KBM-7 (cell line): ENCODE measurements around the gene ETHE1.
"Not testable (repeated sequence)": the region's sequence is repeated elsewhere in the genome, so short reads cannot be mapped to it uniquely, and the experiment has no call there.

Experiments
- DNase-seq: peaks from one replicate; pipeline ENCODE4 v3.0.0-alpha.2; 2015
- in situ Hi-C: fragments of 300-500 bp; cut with MboI; formaldehyde crosslinking; loops from 2 replicates; pipeline ENCODE4 v1.14.3; 2020; ENCODE audit warnings: low sequenced_read_pairs, low pct_unique_long_range_greater_than_20kb, mixed read lengths

ETHE1 gene

GRCh38 chr19:43527860-43528622 lies 1.0 kb upstream of the ETHE1 start:
- no peak for DNase-seq
- in situ Hi-C loops, result no loop called here

- DNase-seq, result peak; percentile 20
- in situ Hi-C loops, result no loop called here
Observed at GRCh38 chr19:43525836-43526771, 897 bp downstream of the ETHE1 start.

- in situ Hi-C loops, result no loop called here
- peak; percentile 92 for DNase-seq
Observed at GRCh38 chr19:43524922-43525835, 1.8 kb downstream of the ETHE1 start.

DNA sequence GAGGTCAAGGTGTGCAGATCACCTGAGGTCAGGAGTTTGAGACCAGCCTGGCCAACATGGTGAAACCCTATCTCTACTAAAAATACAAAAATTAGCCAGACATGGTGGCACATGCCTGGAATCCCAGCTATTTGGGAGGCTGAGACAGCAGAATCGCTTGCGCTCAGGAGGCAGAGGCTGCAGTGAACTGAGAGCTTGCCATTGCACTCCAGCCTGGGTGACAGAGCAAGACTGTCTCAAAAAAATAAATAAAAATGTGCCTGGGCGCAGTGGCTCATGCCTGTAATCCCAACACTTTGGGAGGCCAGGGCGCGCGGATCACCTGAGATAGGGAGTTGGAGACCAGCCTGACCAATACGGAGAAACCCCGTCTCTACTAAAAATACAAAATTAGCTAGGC lies 3.3 kb downstream of the ETHE1 start:
- in situ Hi-C loops, DNase-seq: not testable (repeated sequence)

GRCh38 chr19:43522929-43523328 lies 4.1 kb downstream of the ETHE1 start:
- DNase-seq, result no peak
- in situ Hi-C loops, result no loop called here

GRCh38 chr19:43519436-43520088 lies 7.4 kb downstream of the ETHE1 start:
- in situ Hi-C loops, result loop anchor here (10.0 kb wide), 1 partner anchor 75 kb away; no protein-coding TSS in a partner anchor
- peak; percentile 79 for DNase-seq

- in situ Hi-C loops, result loop anchor here (10.0 kb wide), 1 partner anchor 73 kb away; no protein-coding TSS in a partner anchor
- DNase-seq, result no peak
Observed at GRCh38 chr19:43518051-43518450, 8.9 kb downstream of the ETHE1 start.

- DNase-seq, result not testable (repeated sequence)
- in situ Hi-C loops, result loop anchor here (10.0 kb wide), 1 partner anchor 68 kb away; no protein-coding TSS in a partner anchor
Observed at GRCh38 chr19:43512399-43512798, 14.6 kb downstream of the ETHE1 start.

- in situ Hi-C loops, result loop anchor here (10.0 kb wide), 1 partner anchor 67 kb away; no protein-coding TSS in a partner anchor
- no peak for DNase-seq
Observed at GRCh38 chr19:43511324-43511723, 15.7 kb downstream of the ETHE1 start.

DNA sequence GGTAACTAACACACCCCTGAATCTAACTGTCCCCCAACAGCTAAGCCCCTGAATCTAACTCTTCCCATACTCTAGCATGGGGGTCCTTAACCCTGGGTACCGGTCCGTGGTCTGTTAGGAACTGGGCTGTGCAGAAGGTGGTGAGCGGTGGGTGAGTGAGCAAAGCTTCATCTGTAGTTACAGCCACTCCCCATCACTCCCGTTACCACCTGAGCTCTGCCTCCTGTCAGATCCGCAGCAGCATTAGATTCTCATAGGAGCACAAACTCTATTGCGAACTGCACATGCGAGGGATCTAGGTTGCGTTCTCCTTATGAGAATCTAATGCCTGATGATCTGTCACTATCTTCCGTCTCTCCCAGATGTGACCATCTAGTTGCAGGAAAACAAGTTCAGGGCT lies 16.3 kb downstream of the ETHE1 start:
- in situ Hi-C loops, result loop anchor here (10.0 kb wide), 1 partner anchor 66 kb away; no protein-coding TSS in a partner anchor
- DNase-seq, result no peak

DNA sequence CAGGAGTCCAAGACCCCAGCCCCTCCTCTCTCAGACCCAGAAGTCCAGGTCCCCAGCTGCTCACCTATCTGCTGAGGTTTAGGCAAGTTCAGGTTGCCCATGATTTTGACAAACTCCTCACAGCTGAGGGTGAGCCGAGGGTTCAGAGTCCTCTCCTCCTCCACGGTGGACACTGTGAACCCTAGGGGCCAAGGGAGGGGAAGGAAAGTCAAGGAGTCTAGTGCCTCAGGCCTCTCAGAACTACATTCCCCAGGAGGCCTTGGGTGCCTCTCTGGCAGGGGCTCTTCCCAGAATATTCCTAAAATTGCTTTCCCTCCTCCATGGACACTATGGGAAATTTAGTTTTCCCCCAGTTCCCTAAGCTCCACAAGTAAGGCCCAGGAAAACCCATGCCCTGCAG lies 19.1 kb downstream of the ETHE1 start:
- no peak for DNase-seq
- in situ Hi-C loops, result no loop called here

DNA sequence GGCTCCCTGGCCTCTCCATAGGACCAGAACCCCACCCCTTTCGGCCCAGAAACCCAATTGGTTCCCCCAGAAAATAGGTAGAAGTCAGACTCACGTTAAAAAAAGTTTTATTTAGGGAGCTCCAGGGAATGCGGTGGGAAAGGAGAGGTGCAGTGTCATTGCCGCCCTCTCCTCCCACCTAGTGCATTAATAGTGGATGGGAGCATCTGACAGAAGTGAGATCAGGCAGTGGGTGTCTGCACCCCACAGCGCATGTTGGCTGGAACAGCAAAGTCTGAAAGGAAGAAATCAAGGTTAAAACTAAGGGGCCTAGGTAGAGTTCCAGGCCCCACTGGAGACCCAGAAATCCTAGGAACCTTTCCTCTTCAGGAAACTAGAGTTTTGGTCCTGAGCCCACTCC lies 20.4 kb downstream of the ETHE1 start:
- in situ Hi-C loops, result no loop called here
- DNase-seq, result no peak

GRCh38 chr19:43505941-43506340 lies 21.1 kb downstream of the ETHE1 start:
- in situ Hi-C loops, result no loop called here
- DNase-seq, result no peak

GRCh38 chr19:43505186-43505456 lies 21.9 kb downstream of the ETHE1 start:
- in situ Hi-C loops, result no loop called here
- no peak for DNase-seq

DNA sequence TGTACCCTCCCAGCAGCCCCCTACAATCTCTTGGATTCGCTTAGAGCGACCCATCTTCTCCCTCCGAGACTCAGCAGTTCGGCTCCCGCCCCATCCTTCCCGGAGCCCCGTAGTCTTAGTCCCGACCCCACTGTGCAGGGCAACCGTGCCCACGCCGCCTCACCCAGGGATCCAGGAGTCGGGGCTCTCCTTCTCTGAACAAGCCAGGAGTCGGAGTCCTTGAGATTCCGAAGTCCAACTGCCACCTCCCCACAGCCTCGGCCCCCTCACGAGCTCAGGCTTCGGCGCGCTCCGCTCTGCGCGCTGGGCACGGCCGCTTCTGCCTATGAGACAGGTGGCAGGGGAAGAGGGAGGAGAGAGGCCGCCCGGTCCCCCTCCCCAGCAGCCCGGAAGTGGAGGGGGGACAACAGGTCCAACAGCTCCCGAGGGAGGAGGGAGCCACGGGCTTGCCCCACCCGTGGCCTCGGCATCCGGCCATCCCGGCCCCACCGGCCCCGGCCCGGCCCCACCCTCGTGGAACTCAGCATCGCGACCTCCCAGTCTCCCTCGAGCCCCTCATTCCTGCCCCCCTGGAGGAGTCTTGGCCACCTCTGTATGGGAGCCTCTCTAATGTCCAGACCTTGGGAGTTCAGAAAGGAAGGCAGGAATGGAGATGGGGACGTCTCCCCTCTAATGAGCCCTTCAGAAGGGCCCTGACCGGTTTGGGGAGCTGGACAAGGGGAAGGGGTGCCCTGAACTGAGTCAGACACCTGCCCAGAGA lies 22.4 kb downstream of the ETHE1 start, which contains the start of gene PHLDB3:
PHLDB3 (minus strand) TSS at position 321 of the 760 bp plus-strand sequence. CDS start 628 bp downstream, outside the sequence.
- in situ Hi-C loops, result no loop called here
- DNase-seq, result no peak

- in situ Hi-C loops, result no loop called here
- DNase-seq, result peak; percentile 92
Observed at GRCh38 chr19:43503501-43504425, 23.2 kb downstream of the ETHE1 start.
